Activated CD8-positive, alpha-beta T cell treated with anti-CD3 and anti-CD28 coated beads for 36 hours (primary cell): ENCODE data around the gene PRKAG3. TPM values are rescaled to one million over a fixed set of nuclear protein-coding genes. Genes with fewer than 3 reads are reported as not detected.

Experiments
- ATAC-seq: fragments of 200-7000 bp; cut with Tn5 transposase; one replicate; pipeline ENCODE4 v1.10.0; 2021; ENCODE audit warnings: mild to moderate bottlenecking, moderate library complexity
- CTCF ChIA-PET: fragments of 350-600 bp; sonication (Branson Sonifier 250); formaldehyde crosslinking; loops from one replicate; lab custom pipeline; 2021; ENCODE audit warnings: antibody characterized with exemption; lab: Charles Lee
- POLR2A ChIA-PET: fragments of 350-600 bp; sonication (Branson Sonifier 250); formaldehyde crosslinking; loops from one replicate; lab custom pipeline; 2021; ENCODE audit warnings: antibody characterized with exemption; lab: Charles Lee
- DNase-seq: peaks from one replicate; pipeline ENCODE4 v3.0.0-alpha.2; 2020
- H3K27ac Mint-ChIP-seq: one replicate; pipeline ENCODE4 v1.8.0; 2021; ENCODE audit warnings: mild to moderate bottlenecking, mixed read lengths
- H3K27me3 Mint-ChIP-seq: one replicate; pipeline ENCODE4 v1.8.0; 2021; ENCODE audit warnings: mixed read lengths
- H3K36me3 Mint-ChIP-seq: one replicate; pipeline ENCODE4 v1.8.0; 2021; ENCODE audit warnings: low read depth, mixed read lengths
- H3K4me1 Mint-ChIP-seq: one replicate; pipeline ENCODE4 v1.8.0; 2021; ENCODE audit warnings: low read depth, mixed read lengths
- H3K4me3 Mint-ChIP-seq: one replicate; pipeline ENCODE4 v1.8.0; 2021; ENCODE audit warnings: mild to moderate bottlenecking, moderate library complexity, mixed read lengths
- H3K9me3 Mint-ChIP-seq: one replicate; pipeline ENCODE4 v1.8.0; 2021; ENCODE audit warnings: mixed read lengths
- intact Hi-C: fragments of 100-400 bp; cut with micrococcal nuclease; formaldehyde crosslinking; loops from one replicate; pipeline ENCODE4 v1.10.0; 2022
- total RNA-seq, 2 experiments: library from RNA; stranded (reverse); gene quantifications; one replicate each; pipeline ENCODE4 v1.2.3, GENCODE V29; 2021
- TF ChIP-seq, protein P1 (sequence below): fragments of 200-600 bp; IDR thresholded peaks from one replicate; pipeline ENCODE4 v1.8.0; 2022; ENCODE audit warnings: antibody characterized with exemption, mild to moderate bottlenecking

The PRKAG3 gene
- total RNA-seq, 2 experiments from 2014 or later: not detected

DNA sequence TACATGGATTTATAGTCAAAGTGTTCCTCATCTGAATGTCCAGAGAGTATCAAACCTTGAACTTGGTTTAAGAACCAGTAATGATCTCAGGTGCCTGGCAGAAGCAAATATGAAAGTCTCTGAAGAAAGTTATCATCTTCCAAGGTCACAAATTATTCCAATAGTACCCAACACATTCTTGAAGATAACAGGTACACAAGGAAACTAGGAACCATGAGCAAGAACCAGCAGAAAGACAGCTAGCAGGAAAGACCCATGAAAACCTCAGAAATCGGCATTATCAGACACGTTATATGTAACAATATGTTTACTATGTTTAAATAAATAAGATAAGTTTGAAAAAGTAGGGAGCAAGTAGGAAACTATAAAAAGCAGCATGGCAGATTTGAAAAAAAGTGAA is 5.9 kb upstream of the PRKAG3 start:
- H3K36me3 Mint-ChIP-seq: no peaks in the 10 kb centered on the region
- H3K4me3 Mint-ChIP-seq: no peak overlapping the region
- TF ChIP-seq, protein P1, sequence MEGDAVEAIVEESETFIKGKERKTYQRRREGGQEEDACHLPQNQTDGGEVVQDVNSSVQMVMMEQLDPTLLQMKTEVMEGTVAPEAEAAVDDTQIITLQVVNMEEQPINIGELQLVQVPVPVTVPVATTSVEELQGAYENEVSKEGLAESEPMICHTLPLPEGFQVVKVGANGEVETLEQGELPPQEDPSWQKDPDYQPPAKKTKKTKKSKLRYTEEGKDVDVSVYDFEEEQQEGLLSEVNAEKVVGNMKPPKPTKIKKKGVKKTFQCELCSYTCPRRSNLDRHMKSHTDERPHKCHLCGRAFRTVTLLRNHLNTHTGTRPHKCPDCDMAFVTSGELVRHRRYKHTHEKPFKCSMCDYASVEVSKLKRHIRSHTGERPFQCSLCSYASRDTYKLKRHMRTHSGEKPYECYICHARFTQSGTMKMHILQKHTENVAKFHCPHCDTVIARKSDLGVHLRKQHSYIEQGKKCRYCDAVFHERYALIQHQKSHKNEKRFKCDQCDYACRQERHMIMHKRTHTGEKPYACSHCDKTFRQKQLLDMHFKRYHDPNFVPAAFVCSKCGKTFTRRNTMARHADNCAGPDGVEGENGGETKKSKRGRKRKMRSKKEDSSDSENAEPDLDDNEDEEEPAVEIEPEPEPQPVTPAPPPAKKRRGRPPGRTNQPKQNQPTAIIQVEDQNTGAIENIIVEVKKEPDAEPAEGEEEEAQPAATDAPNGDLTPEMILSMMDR: no peak
- H3K27me3 Mint-ChIP-seq: peaks cover 36% of the 10 kb centered on the region
- intact Hi-C loops: no loop called here
- ChIA-PET CTCF (interaction anchor here (1.0 to 1.4 kb wide), 2 partner anchors 39 to 61 kb away, joined by 3 to 6 read pairs; no protein-coding TSS in a partner anchor), POLR2A (interaction anchor here (0.7 kb wide), 1 partner anchor 24 kb away, joined by 3 read pairs; no protein-coding TSS in a partner anchor)
- peaks cover 9% of the 10 kb centered on the region for H3K9me3 Mint-ChIP-seq
- no peak overlapping the region for H3K27ac Mint-ChIP-seq
- no peaks in the 10 kb centered on the region for H3K4me1 Mint-ChIP-seq
- ATAC-seq: no peak
- no peak for DNase-seq

DNA sequence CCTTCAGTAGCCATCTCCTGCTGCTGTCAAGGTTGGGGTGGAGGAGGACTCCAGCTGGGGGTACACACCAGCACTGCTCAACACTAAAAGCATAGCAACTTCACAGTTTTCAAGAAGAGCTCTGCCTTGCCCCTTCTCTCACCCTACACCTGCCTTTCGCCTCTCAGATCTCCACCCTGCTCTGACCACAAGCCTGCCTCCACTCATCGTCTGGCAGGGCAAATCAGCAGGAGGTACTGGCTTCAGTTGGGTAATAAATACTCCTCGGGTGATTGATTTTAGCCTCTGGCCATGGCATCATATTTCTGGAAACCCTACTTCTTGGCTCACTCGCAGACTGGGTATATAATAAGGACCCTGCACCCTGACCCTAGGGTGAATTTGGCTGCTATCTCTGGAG is 3.1 kb upstream of the PRKAG3 start:
- intact Hi-C loops: no loop called here
- Mint-ChIP-seq H3K4me1 (no peaks in the 10 kb centered on the region), H3K36me3 (no peaks in the 10 kb centered on the region), H3K27ac (no peak overlapping the region), H3K4me3 (no peak overlapping the region), H3K27me3 (peaks cover 43% of the 10 kb centered on the region), H3K9me3 (peaks cover 9% of the 10 kb centered on the region)
- ChIA-PET CTCF (interaction anchor here (0.6 to 1.2 kb wide), 2 partner anchors 28 to 147 kb away, joined by 3 to 4 read pairs; no protein-coding TSS in a partner anchor), POLR2A (no interaction called here)
- TF ChIP-seq, protein P1: no peak
- no peak for DNase-seq
- ATAC-seq: no peak

DNA sequence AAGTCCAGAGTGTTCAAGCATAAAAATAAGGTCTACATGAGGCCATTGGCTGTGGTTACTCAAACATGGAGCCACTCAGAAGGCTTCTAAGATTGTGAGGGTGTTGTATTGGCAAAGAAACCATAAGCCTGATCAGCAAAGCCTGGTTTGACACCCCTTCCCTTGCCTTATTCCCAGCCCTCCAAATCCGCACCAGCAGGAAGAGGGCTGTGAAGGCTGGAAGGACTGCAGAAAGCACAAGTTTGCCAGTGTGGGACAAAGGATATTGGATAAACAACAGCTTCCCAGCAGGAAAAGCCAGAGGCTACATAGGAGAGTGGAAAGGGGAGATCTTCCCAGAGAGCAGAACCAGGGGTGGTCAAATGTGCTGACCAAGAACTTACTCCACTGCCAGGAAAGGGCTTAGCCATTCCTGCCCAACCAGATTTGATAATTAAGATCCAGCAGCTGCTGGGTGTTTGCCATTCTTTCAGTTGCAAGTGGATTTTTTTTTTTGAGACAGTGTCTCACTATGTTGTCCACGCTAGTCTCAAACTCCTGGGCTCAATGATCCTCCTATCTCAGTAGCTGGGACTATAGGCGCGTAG is 1.5 kb upstream of the PRKAG3 start:
- ChIA-PET CTCF (interaction anchor here (1.4 to 1.8 kb wide), 2 partner anchors 14 to 196 kb away, joined by 4 to 7 read pairs; no protein-coding TSS in a partner anchor), POLR2A (no interaction called here)
- Mint-ChIP-seq H3K27me3 (peaks cover 33% of the 10 kb centered on the region), H3K27ac (no peak overlapping the region), H3K4me1 (no peaks in the 10 kb centered on the region), H3K9me3 (peaks cover 9% of the 10 kb centered on the region), H3K36me3 (no peaks in the 10 kb centered on the region), H3K4me3 (no peak overlapping the region)
- intact Hi-C loops: no loop called here
- no peak for ATAC-seq
- TF ChIP-seq, protein P1: no peak
- no peak for DNase-seq

DNA sequence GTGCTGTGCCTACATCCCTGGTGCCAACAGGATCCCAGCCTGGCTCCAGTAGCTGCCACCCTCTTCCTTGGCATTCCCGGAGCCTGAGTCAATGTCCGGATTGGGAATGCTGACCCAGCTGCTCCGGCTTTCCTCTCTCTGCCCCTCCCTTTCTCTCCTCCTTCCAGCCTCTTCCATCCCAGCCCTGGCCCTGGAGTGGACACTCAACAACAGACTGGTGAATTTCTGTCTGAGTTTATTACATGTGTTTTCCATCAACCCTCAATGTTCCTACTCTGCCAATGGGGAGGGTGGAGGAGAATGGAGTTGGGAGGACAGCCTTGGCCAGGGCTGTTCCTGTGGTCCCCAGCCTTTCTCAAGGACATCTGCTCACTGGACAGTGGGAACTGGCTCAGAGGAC is 917 bp upstream of the PRKAG3 start:
- Mint-ChIP-seq H3K4me3 (no peak overlapping the region), H3K36me3 (no peaks in the 10 kb centered on the region), H3K4me1 (no peaks in the 10 kb centered on the region), H3K27me3 (peaks cover 29% of the 10 kb centered on the region), H3K27ac (no peak overlapping the region), H3K9me3 (peaks cover 5% of the 10 kb centered on the region)
- intact Hi-C loops: no loop called here
- POLR2A ChIA-PET: no interaction called here
- ATAC-seq (no peak), DNase-seq (no peak)
- TF ChIP-seq, protein P1: no peak
- CTCF ChIA-PET: interaction anchor here (1.8 kb wide), 1 partner anchor 15 kb away, joined by 7 read pairs; no protein-coding TSS in a partner anchor

DNA sequence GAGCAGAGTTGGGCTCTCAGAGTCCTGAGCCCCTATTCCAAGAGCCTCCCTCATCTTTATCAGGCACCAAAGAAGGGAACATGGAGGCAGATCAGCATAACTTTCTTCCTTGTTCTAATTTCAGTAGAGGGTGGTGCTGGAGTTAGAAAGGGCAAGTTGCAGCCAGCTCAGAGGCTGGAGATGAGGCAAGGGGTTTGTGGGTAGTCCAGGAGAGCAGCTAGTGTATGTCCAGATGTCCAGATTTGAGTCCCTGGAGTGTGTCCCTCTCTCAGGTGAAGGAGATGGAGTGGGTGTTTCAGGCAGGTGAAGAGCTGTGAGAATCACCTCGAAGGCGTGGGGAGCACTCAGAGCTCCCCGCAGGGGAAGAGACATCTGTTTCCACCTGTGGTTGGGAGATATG is 478 bp upstream of the PRKAG3 start:
- Mint-ChIP-seq H3K4me3 (no peak overlapping the region), H3K9me3 (peaks cover 2% of the 10 kb centered on the region), H3K36me3 (no peaks in the 10 kb centered on the region), H3K27me3 (peaks cover 28% of the 10 kb centered on the region), H3K4me1 (no peaks in the 10 kb centered on the region), H3K27ac (no peak overlapping the region)
- ChIA-PET POLR2A (no interaction called here), CTCF (no interaction called here)
- intact Hi-C loops: no loop called here
- DNase-seq: no peak
- ATAC-seq: no peak
- TF ChIP-seq, protein P1: no peak
